Fibroblast of villous mesenchyme (primary cell): Measurements from ENCODE around the gene MAP3K13. TPM values are rescaled to one million over a fixed set of nuclear protein-coding genes. Genes with fewer than 3 reads are reported as not detected.

Source experiments
- DNase-seq: peaks from one replicate; pipeline ENCODE4 v3.0.0-alpha.2; 2010; ENCODE audit warnings: low read depth
- H3K4me3 ChIP-seq: 2 replicates; pipeline ENCODE4 v1.5.1; 2011; ENCODE audit warnings: low read depth, mild to moderate bottlenecking, low read length
- CTCF ChIP-seq: IDR thresholded peaks from 2 replicates; pipeline ENCODE4 v1.5.1; 2012; ENCODE audit warnings: low read depth, mild to moderate bottlenecking, low read length; ENCODE audit not compliant: insufficient read depth
- total RNA-seq: library from RNA; depleted of rRNA; stranded (reverse); fragments of >200 nt; gene quantifications from 2 replicates; pipeline ENCODE4 v1.2.3, GENCODE V29; 2012

Gene MAP3K13, protein sequence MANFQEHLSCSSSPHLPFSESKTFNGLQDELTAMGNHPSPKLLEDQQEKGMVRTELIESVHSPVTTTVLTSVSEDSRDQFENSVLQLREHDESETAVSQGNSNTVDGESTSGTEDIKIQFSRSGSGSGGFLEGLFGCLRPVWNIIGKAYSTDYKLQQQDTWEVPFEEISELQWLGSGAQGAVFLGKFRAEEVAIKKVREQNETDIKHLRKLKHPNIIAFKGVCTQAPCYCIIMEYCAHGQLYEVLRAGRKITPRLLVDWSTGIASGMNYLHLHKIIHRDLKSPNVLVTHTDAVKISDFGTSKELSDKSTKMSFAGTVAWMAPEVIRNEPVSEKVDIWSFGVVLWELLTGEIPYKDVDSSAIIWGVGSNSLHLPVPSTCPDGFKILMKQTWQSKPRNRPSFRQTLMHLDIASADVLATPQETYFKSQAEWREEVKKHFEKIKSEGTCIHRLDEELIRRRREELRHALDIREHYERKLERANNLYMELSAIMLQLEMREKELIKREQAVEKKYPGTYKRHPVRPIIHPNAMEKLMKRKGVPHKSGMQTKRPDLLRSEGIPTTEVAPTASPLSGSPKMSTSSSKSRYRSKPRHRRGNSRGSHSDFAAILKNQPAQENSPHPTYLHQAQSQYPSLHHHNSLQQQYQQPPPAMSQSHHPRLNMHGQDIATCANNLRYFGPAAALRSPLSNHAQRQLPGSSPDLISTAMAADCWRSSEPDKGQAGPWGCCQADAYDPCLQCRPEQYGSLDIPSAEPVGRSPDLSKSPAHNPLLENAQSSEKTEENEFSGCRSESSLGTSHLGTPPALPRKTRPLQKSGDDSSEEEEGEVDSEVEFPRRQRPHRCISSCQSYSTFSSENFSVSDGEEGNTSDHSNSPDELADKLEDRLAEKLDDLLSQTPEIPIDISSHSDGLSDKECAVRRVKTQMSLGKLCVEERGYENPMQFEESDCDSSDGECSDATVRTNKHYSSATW
- total RNA-seq: 11.6 and 22.9 TPM in 2 replicates

GRCh38 chr3:185362850-185363661 is at the start of gene MAP3K13:
TSS of gene MAP3K13 (plus strand) at chr3:185363136. CDS start at chr3:185428582, 65,446 bp downstream.
- peak within 1 kb of the TSS; percentile 58 for H3K4me3 ChIP-seq
- no peak for TF ChIP-seq CTCF
- peak; percentile 83 for DNase-seq

DNA sequence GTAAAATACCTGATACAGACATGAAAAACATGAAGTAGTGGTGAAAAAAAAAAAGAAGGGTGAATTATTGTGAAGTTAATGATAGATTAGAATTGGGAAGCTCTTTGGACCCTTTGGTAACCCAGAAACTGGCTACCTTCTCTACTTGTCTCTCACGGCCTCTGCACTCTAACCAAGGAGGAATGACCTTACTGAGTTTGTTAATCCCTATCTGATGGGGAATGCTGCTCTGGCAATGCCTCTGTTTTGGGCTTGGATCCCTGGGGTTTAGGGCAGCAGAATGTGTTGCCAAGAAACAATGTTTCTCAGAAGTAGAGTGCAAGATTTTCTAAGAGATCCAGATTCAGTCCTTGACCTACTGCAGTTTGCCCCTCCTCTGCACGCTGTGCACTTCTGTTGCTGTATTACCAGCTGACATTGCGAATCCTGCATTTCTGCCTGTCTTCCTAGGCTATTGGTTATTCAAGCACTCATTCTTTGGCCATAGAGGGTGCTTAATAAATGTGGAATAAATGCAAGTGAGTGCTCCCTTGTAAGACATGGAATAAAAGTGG is 49.2 kb upstream of the MAP3K13 start:
- H3K4me3 ChIP-seq: no peak overlapping the region
- no peak for TF ChIP-seq CTCF
- no peak for DNase-seq

- peak; percentile 25 for DNase-seq
- no peak overlapping the region for H3K4me3 ChIP-seq
- TF ChIP-seq CTCF: no peak
These were observed 46.1 kb upstream of the MAP3K13 start for GRCh38 chr3:185316740-185317412.

- TF ChIP-seq CTCF: no peak
- DNase-seq: no peak
- no peak overlapping the region for H3K4me3 ChIP-seq
These were observed 45.3 kb upstream of the MAP3K13 start for GRCh38 chr3:185317674-185318073.

- TF ChIP-seq CTCF: no peak
- H3K4me3 ChIP-seq: no peak overlapping the region
- DNase-seq: no peak
These were observed 44.8 kb upstream of the MAP3K13 start for GRCh38 chr3:185318141-185318540.

- no peak for DNase-seq
- no peak for TF ChIP-seq CTCF
These were observed 43.1 kb upstream of the MAP3K13 start for GRCh38 chr3:185319801-185320200.

More at GRCh38 chr3:185319801-185320200, 43.1 kb upstream of the MAP3K13 start:
- no peak overlapping the region for H3K4me3 ChIP-seq
